Urinary bladder (tissue), 4 donors: ENCODE measurements around the gene ACOX2. TPM values are rescaled to one million over a fixed set of nuclear protein-coding genes. Genes with fewer than 3 reads are reported as not detected.

Experiments
- DNase-seq: peaks from one replicate; pipeline ENCODE4 v3.0.0-alpha.2; 2015; ENCODE audit errors: extremely low spot score
- H3K27ac ChIP-seq: one replicate; pipeline ENCODE4 v1.5.1; 2013; ENCODE audit warnings: low read depth, mild to moderate bottlenecking, moderate library complexity
- H3K36me3 ChIP-seq: one replicate; pipeline ENCODE4 v1.6.1; 2013; ENCODE audit warnings: mild to moderate bottlenecking, moderate library complexity; ENCODE audit not compliant: insufficient read depth
- H3K4me1 ChIP-seq: one replicate; pipeline ENCODE4 v1.6.1; 2013; ENCODE audit warnings: mild to moderate bottlenecking, moderate library complexity; ENCODE audit not compliant: insufficient read depth
- H3K4me3 ChIP-seq: one replicate; pipeline ENCODE4 v1.5.1; 2013; ENCODE audit warnings: low read depth, low read length
- WGBS: extraction: QIAGEN DNeasy Blood & Tissue Kit; methylation state at CpG from one replicate; pipeline ENCODE4 v1.1.7; 2013; 5-methylcytosine and 5-hydroxymethylcytosine counted together
- polyA plus RNA-seq: library from polyadenylated mRNA; stranded (reverse); fragments of 200-250 nt; gene quantifications from one replicate; pipeline ENCODE4 v1.2.3, GENCODE V29; 2013
- total RNA-seq: library from RNA; depleted of rRNA; stranded (reverse); fragments of >200 nt; gene quantifications from one replicate; pipeline ENCODE4 v1.2.3, GENCODE V29; 2014
- donor health status: healthy with polysubstance abuse.
- donor health status: healthy.

Gene ACOX2
- total and polyA plus RNA-seq, 2 donors: 25.7 to 28.8 TPM

- WGBS: 1% methylated on average over 15 of the region's 15 CpGs
- no peaks in the 10 kb centered on the region for H3K4me1 ChIP-seq
- H3K4me3 ChIP-seq: peak overlapping the region; percentile 95
- no peak for DNase-seq
- no peaks in the 10 kb centered on the region for H3K36me3 ChIP-seq
- no peak overlapping the region for H3K27ac ChIP-seq
These were observed 44.5 kb downstream of the ACOX2 start for GRCh38 chr3:58492494-58492905.

GRCh38 chr3:58491506-58492402 lies 45.2 kb downstream of the ACOX2 start, which contains the start of gene KCTD6:
KCTD6 (plus strand) TSS chr3:58492096; CDS start chr3:58498756, 6,660 bp downstream.
- no peaks in the 10 kb centered on the region for H3K4me1 ChIP-seq
- WGBS: under 1% methylated on average over 104 of the region's 104 CpGs
- H3K36me3 ChIP-seq: no peaks in the 10 kb centered on the region

GRCh38 chr3:58490860-58491501 lies 46.0 kb downstream of the ACOX2 start:
- peak overlapping the region; percentile 54 for H3K27ac ChIP-seq
- WGBS: 74% methylated on average over 19 of the region's 19 CpGs
- no peak for DNase-seq
- no peaks in the 10 kb centered on the region for H3K4me1 ChIP-seq
- H3K36me3 ChIP-seq: no peaks in the 10 kb centered on the region
- peak overlapping the region; percentile 95 for H3K4me3 ChIP-seq

More at GRCh38 chr3:58491506-58492402, 45.2 kb downstream of the ACOX2 start, which contains the start of gene KCTD6:
- peak; percentile 75 for DNase-seq
- H3K4me3 ChIP-seq: peak within 1 kb of the TSS; percentile 95
- H3K27ac ChIP-seq: peak within 1 kb of the TSS; percentile 85

- Histone ChIP-seq H3K36me3 (no peaks in the 10 kb centered on the region), H3K4me3 (no peak overlapping the region), H3K4me1 (peaks cover 2% of the 10 kb centered on the region), H3K27ac (no peak overlapping the region)
- 41% methylated on average over 2 of the region's 2 CpGs for WGBS
- no peak for DNase-seq
These were observed 48.0 kb downstream of the ACOX2 start for GRCh38 chr3:58488967-58489366.

- Histone ChIP-seq H3K36me3 (no peaks in the 10 kb centered on the region), H3K4me3 (no peak overlapping the region), H3K4me1 (peaks cover 3% of the 10 kb centered on the region), H3K27ac (no peak overlapping the region)
- 64% methylated on average over 18 of the region's 18 CpGs for WGBS
- no peak for DNase-seq
These were observed 49.7 kb downstream of the ACOX2 start for GRCh38 chr3:58487140-58487886.

DNA sequence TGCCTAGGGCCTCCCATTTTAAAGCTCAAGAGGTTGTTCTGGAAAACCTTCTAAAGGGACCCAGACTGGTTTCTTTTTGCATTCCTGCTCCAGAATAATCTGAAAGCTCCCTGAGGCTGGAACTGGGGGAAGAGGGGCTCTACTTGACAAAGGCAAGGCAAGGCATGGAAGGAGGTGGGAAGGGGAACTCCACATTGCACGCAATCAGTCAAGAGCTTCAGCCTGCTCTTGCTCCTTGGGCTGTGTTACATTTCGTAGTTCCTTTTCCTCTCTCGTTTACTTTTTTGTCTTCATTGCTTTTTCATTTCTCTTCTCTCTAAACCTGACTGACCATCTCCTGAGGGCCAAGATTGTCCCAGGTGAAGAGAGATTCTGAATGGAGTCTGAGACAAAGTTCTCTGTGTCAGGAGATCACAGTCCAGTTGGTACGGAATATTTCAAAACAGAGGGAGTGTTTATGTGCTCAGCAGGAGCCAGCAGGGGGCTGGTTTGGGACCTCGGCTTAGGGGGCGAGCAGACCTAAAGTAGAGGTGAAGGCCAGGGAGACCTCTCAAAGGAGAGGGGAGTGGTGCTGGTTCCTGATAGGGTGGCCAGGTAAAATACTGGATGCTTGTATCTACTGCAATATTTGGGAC lies 51.1 kb downstream of the ACOX2 start:
- 84% methylated on average over 6 of the region's 6 CpGs for WGBS
- H3K27ac ChIP-seq: no peak overlapping the region
- H3K36me3 ChIP-seq: no peaks in the 10 kb centered on the region
- H3K4me1 ChIP-seq: peaks cover 3% of the 10 kb centered on the region
- no peak for DNase-seq
- no peak overlapping the region for H3K4me3 ChIP-seq

DNA sequence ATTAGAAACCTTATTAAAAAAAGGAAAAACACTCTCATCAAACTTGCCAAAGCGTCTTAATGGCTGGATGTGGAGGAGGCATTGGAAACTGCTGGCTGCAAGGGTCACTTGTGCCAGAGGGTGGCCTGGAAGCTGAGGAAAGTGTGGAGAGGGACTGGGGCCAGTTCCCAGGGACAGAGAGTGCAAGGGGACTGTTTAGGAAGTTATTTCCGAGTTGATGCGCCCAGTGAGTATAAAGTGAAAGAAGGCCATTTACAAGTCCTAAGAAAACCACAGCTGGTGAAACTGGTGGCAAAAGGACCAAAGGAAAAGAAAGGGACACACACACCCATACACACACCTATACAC lies 52.3 kb downstream of the ACOX2 start:
- DNase-seq: no peak
- WGBS: 77% methylated on average over 3 of the region's 3 CpGs
- H3K27ac ChIP-seq: no peak overlapping the region
- no peaks in the 10 kb centered on the region for H3K36me3 ChIP-seq
- no peak overlapping the region for H3K4me3 ChIP-seq
- peaks cover 3% of the 10 kb centered on the region for H3K4me1 ChIP-seq

GRCh38 chr3:58484045-58484721 lies 52.8 kb downstream of the ACOX2 start:
- Histone ChIP-seq H3K27ac (no peak overlapping the region), H3K36me3 (no peaks in the 10 kb centered on the region), H3K4me3 (no peak overlapping the region), H3K4me1 (peaks cover 3% of the 10 kb centered on the region)
- WGBS: 65% methylated on average over 7 of the region's 7 CpGs
- DNase-seq: no peak

GRCh38 chr3:58482917-58483636 lies 53.9 kb downstream of the ACOX2 start:
- H3K4me1 ChIP-seq: peaks cover 3% of the 10 kb centered on the region
- DNase-seq: no peak
- H3K36me3 ChIP-seq: no peaks in the 10 kb centered on the region
- H3K27ac ChIP-seq: no peak overlapping the region
- 69% methylated on average over 8 of the region's 8 CpGs for WGBS
- H3K4me3 ChIP-seq: no peak overlapping the region

- Histone ChIP-seq H3K4me1 (peaks cover 3% of the 10 kb centered on the region), H3K36me3 (no peaks in the 10 kb centered on the region), H3K27ac (no peak overlapping the region), H3K4me3 (no peak overlapping the region)
- no peak for DNase-seq
- WGBS: 86% methylated on average over 2 of the region's 2 CpGs
These were observed 56.7 kb downstream of the ACOX2 start for GRCh38 chr3:58480309-58480708.

DNA sequence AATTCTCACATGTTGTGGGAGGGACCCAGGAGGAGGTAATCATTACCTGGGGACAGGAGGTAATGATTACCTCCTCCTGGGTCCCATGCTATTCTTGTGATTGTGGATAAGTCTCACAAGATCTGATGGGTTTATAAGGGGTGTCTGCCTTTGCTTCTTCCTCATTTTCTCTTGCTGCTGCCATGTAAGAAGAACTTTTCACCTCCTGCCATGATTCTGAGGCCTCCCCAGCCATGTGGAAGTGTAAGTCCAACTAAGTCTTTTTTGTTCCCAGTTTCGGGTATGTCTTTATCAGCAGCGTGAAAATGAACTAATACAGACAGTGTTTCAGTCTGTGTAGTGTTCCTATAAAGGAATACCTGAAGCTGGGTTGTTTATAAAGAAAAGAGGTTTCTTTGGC lies 58.2 kb downstream of the ACOX2 start:
- Histone ChIP-seq H3K36me3 (no peaks in the 10 kb centered on the region), H3K4me1 (no peaks in the 10 kb centered on the region), H3K4me3 (no peak overlapping the region), H3K27ac (no peak overlapping the region)
- 87% methylated on average over 2 of the region's 2 CpGs for WGBS
- DNase-seq: no peak

GRCh38 chr3:58474967-58475578 lies 61.9 kb downstream of the ACOX2 start:
- Histone ChIP-seq H3K4me1 (no peaks in the 10 kb centered on the region), H3K36me3 (no peaks in the 10 kb centered on the region), H3K27ac (no peak overlapping the region), H3K4me3 (no peak overlapping the region)
- WGBS: 60% methylated on average over 3 of the region's 3 CpGs
- no peak for DNase-seq
